Endothelial cell of umbilical vein (primary cell): ENCODE results near the gene NME7. TPM values are rescaled to one million over a fixed set of nuclear protein-coding genes. Genes with fewer than 3 reads are reported as not detected.

Source experiments
- BruUV-seq: library from RNA; stranded (reverse); fragments of 400-500 nt; replicated peaks from 2 replicates; lab custom pipeline; 2021; lab: Mats Ljungman, UMichigan
- CTCF ChIA-PET: fragments of 300-600, 350-600 bp; sonication (Branson Sonifier 250); formaldehyde crosslinking; loops from one replicate; lab custom pipeline; 2021; ENCODE audit warnings: antibody characterized with exemption, inconsistent platforms; lab: Charles Lee
- POLR2A ChIA-PET: fragments of 300-600, 350-600 bp; sonication (Branson Sonifier 250); formaldehyde crosslinking; loops from one replicate; lab custom pipeline; 2021; ENCODE audit warnings: antibody characterized with exemption, inconsistent platforms; lab: Charles Lee
- DNase-seq: peaks from one replicate; pipeline ENCODE4 v3.0.0-alpha.2; 2011; ENCODE audit warnings: low read depth, low spot score
- FAIRE-seq: peaks from 2 replicates; lab custom pipeline; 2011; peaks lifted over from hg19 to GRCh38; lab: Jason Lieb, UNC
- H2AFZ ChIP-seq: 2 replicates; pipeline ENCODE4 v1.6.0; 2012; ENCODE audit warnings: low read depth, low read length, control low read depth, inconsistent platforms
- H3K27ac ChIP-seq: 2 replicates; pipeline ENCODE4 v1.5.1; 2011; ENCODE audit warnings: low read depth, mild to moderate bottlenecking, control low read depth, low read length, moderate library complexity; ENCODE audit not compliant: insufficient read depth
- H3K27me3 ChIP-seq, 2 experiments: 2 replicates each; pipeline versions ENCODE4 v1.6.0 to v1.6.1; 2011; ENCODE audit warnings: low read length in 2 of 2, mixed read lengths in 1 of 2; ENCODE audit not compliant: control insufficient read depth in 2 of 2, insufficient read depth in 2 of 2
- H3K36me3 ChIP-seq, 2 experiments: 2 replicates in 1 of 2; 3 replicates in 1 of 2; pipeline ENCODE4 v1.5.1; 2011; ENCODE audit warnings: low read length in 2 of 2, mild to moderate bottlenecking in 1 of 2, moderate library complexity in 1 of 2; ENCODE audit not compliant: control insufficient read depth in 2 of 2, insufficient read depth in 2 of 2; ENCODE audit errors: extremely low read depth in 1 of 2
- H3K4me1 ChIP-seq: 3 replicates; pipeline ENCODE4 v1.5.1; 2011; ENCODE audit warnings: mild to moderate bottlenecking, low read length; ENCODE audit not compliant: control insufficient read depth, insufficient read depth; ENCODE audit errors: extremely low read depth
- H3K4me2 ChIP-seq: 2 replicates; pipeline ENCODE4 v1.6.1; 2011; ENCODE audit warnings: low read length, control low read depth, mixed read lengths; ENCODE audit not compliant: insufficient read depth
- H3K4me3 ChIP-seq, 3 experiments: fragments of 200-600 bp in 1 of 3; sonication (generic), shearing (Covaris generic) in 1 of 3; replicated peaks in 1 of 3; 2 replicates each; pipeline ENCODE4 v1.5.1; 2011 to 2016; ENCODE audit warnings: control low read depth in 3 of 3, low read length in 3 of 3, mild to moderate bottlenecking in 2 of 3, inconsistent platforms in 1 of 3, low read depth in 1 of 3, moderate library complexity in 1 of 3; ENCODE audit not compliant: insufficient read depth in 1 of 3
- H3K79me2 ChIP-seq: 2 replicates; pipeline ENCODE4 v1.6.0; 2012; ENCODE audit warnings: low read length, inconsistent platforms; ENCODE audit not compliant: control insufficient read depth, insufficient read depth
- H3K9ac ChIP-seq: replicated peaks from 2 replicates; pipeline ENCODE3; 2011; ENCODE audit warnings: low read length, control low read depth; ENCODE audit not compliant: insufficient read depth; ENCODE audit errors: extremely low read depth
- H3K9me1 ChIP-seq: replicated peaks from 3 replicates; pipeline ENCODE4 v1.6.0; 2011; ENCODE audit warnings: mild to moderate bottlenecking, low read length; ENCODE audit not compliant: control insufficient read depth, insufficient read depth; ENCODE audit errors: extremely low read depth
- H3K9me3 ChIP-seq: replicated peaks from 2 replicates; pipeline ENCODE4 v1.5.1; 2012; ENCODE audit warnings: low read length, inconsistent platforms; ENCODE audit not compliant: control insufficient read depth, insufficient read depth
- H4K20me1 ChIP-seq: replicated peaks from 2 replicates; pipeline ENCODE3; 2011; ENCODE audit warnings: mild to moderate bottlenecking, low read length; ENCODE audit not compliant: control insufficient read depth, insufficient read depth; ENCODE audit errors: extremely low read depth
- EZH2 ChIP-seq: IDR thresholded peaks from 2 replicates; pipeline ENCODE4 v1.6.1; 2012; ENCODE audit warnings: borderline replicate concordance, low read depth, mild to moderate bottlenecking, moderate library complexity, low read length, inconsistent platforms; ENCODE audit not compliant: severe bottlenecking
- FOS ChIP-seq: IDR thresholded peaks from 2 replicates; pipeline ENCODE4 v1.6.1; 2011; ENCODE audit warnings: mild to moderate bottlenecking, low read length, moderate library complexity, borderline replicate concordance; ENCODE audit not compliant: insufficient read depth
- GATA2 ChIP-seq: IDR thresholded peaks from 2 replicates; pipeline ENCODE4 v1.7.0; 2011; ENCODE audit warnings: low read depth, mild to moderate bottlenecking, moderate library complexity, mixed read lengths, low read length; ENCODE audit not compliant: insufficient read length, insufficient read depth
- JUN ChIP-seq: IDR thresholded peaks from 2 replicates; pipeline ENCODE4 v1.6.1; 2011; ENCODE audit warnings: borderline replicate concordance, low read depth; ENCODE audit not compliant: insufficient read length, insufficient read depth
- MYC ChIP-seq: IDR thresholded peaks from one replicate; pipeline ENCODE4 v1.6.1; 2011; ENCODE audit warnings: mild to moderate bottlenecking, low read depth, low read length
- POLR2A ChIP-seq: IDR thresholded peaks from 2 replicates; pipeline ENCODE4 v1.6.1; 2012; ENCODE audit warnings: low read depth, mild to moderate bottlenecking, control low read depth, low read length
- POLR2AphosphoS5 ChIP-seq: IDR thresholded peaks from 2 replicates; pipeline ENCODE4 v1.6.1; 2012; ENCODE audit warnings: low read depth, mild to moderate bottlenecking, control low read depth, low read length, moderate library complexity; ENCODE audit not compliant: insufficient read depth
- dilution Hi-C: fragments of 300-500 bp; cut with MboI; formaldehyde crosslinking; loops from one replicate; pipeline ENCODE4 v1.15.0; 2019; ENCODE audit warnings: low sequenced_read_pairs; ENCODE audit not compliant: extremely low pct_ligation_motif_present
- intact Hi-C: fragments of 100-400 bp; cut with micrococcal nuclease; formaldehyde crosslinking; loops from one replicate; pipeline ENCODE4 v1.10.0; 2022
- polyA plus RNA-seq, 4 experiments: library from polyadenylated mRNA; depleted of rRNA in 3 of 4; stranded (reverse) in 3 of 4; unstranded in 1 of 4; fragments of >200 nt; gene quantifications; 2 replicates each; pipeline versions ENCODE4 v1.2.1 to v1.2.3, GENCODE V29; 2011 to 2012; ENCODE audit warnings: missing spikeins in 1 of 4
- total RNA-seq: library from RNA; stranded (reverse); gene quantifications from 2 replicates; pipeline ENCODE4 v1.2.3, GENCODE V29; 2021
- TF ChIP-seq, protein P1 (sequence below): IDR thresholded peaks from 2 replicates; pipeline ENCODE4 v1.6.1; 2011; ENCODE audit not compliant: insufficient read depth, insufficient read length
- TF ChIP-seq, protein P2 (sequence below), 2 donors: IDR thresholded peaks; 1 replicate in 1 of 2; 2 replicates in 1 of 2; pipeline ENCODE4 v1.5.1; 2011; ENCODE audit warnings: low read length in 2 of 2, mild to moderate bottlenecking in 2 of 2, moderate library complexity in 2 of 2, control low read depth in 1 of 2, inconsistent platforms in 1 of 2, low read depth in 1 of 2; ENCODE audit not compliant: insufficient read depth in 1 of 2; ENCODE audit errors: extremely low read depth in 1 of 2

The NME7 gene
- total and polyA plus RNA-seq, 2 donors (not counting 3 experiments of a cell fraction or from before 2014, with no cell fraction given) = 16.5 to 25.3 TPM

DNA sequence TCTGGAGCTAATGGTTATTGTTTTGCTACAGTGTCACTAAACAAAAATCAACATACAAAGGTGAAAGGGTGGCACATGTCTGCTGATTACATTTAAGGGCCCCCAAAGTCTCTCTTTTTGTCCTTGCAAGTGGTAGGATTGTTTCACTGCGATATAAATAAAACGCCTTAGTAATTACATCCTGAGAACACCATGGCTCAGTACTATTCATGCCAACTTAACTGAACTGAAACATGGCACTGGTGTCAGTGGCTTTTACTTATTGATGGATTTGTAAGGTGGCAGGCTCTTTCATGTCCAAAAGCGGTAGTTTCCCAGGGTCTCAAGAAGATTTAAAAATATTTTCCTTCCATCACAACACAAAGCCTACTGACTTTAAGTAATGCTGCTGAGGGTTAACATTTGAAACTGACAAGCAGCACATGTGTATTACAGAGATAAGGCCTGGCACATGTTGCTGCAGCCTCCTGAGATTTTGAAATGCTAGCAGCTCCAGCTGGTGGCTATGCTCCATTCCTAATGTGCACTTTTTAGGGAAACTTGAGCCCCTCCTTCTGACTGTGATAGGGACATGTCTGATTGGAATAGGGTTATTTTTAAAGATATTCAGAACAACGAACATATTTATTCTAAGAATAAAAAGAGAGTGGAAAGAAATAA, 174.3 kb downstream of the NME7 start:
- no TSS peak for BruUV-seq
- FAIRE-seq (no peak), DNase-seq (peak; percentile 36)
- H3K36me3 ChIP-seq = no peaks in the 10 kb centered on the region
- no peaks in the 10 kb centered on the region for H3K79me2 ChIP-seq
- H3K9ac ChIP-seq = no peak overlapping the region
- no peaks in the 10 kb centered on the region for H4K20me1 ChIP-seq
- H3K4me1 ChIP-seq = no peaks in the 10 kb centered on the region
- H3K27me3 ChIP-seq = no peaks in the 10 kb centered on the region
- POLR2A ChIA-PET = no interaction called here
- no peaks in the 10 kb centered on the region for H3K9me3 ChIP-seq
- intact Hi-C loops (no loop called here), dilution Hi-C loops (no loop called here)
- CTCF ChIA-PET = interaction anchor here (1.1 kb wide), 1 partner anchor 16 kb away, joined by 4 read pairs; no protein-coding TSS in a partner anchor
- no peak overlapping the region for H3K4me3 ChIP-seq
- H3K27ac ChIP-seq = no peak overlapping the region
- H3K9me1 ChIP-seq = no peaks in the 10 kb centered on the region
- TF ChIP-seq GATA2 (no peak), MYC (no peak), FOS (no peak), EZH2 (no peak), POLR2A (no peak), POLR2AphosphoS5 (no peak), JUN (no peak)
- TF ChIP-seq, protein P1, sequence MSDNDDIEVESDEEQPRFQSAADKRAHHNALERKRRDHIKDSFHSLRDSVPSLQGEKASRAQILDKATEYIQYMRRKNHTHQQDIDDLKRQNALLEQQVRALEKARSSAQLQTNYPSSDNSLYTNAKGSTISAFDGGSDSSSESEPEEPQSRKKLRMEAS = no peak
- TF ChIP-seq, protein P2, sequence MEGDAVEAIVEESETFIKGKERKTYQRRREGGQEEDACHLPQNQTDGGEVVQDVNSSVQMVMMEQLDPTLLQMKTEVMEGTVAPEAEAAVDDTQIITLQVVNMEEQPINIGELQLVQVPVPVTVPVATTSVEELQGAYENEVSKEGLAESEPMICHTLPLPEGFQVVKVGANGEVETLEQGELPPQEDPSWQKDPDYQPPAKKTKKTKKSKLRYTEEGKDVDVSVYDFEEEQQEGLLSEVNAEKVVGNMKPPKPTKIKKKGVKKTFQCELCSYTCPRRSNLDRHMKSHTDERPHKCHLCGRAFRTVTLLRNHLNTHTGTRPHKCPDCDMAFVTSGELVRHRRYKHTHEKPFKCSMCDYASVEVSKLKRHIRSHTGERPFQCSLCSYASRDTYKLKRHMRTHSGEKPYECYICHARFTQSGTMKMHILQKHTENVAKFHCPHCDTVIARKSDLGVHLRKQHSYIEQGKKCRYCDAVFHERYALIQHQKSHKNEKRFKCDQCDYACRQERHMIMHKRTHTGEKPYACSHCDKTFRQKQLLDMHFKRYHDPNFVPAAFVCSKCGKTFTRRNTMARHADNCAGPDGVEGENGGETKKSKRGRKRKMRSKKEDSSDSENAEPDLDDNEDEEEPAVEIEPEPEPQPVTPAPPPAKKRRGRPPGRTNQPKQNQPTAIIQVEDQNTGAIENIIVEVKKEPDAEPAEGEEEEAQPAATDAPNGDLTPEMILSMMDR (IDR thresholded peaks at IDR 0.05; ENCODE audit: extremely low read depth in 1 of 2, insufficient read depth in 1 of 2, low read depth in 1 of 2, low read length in 2 of 2) = no peak
- no peak overlapping the region for H2AFZ ChIP-seq
- H3K4me2 ChIP-seq = no peak overlapping the region
